GM21515 (cell line): ENCODE results near the gene APC2.

Experiments
- ATAC-seq: cut with Tn5 transposase; IDR thresholded peaks from one replicate; pipeline ENCODE4 v1.9.1; 2021; ENCODE audit not compliant: unreplicated experiment

APC2 gene, protein sequence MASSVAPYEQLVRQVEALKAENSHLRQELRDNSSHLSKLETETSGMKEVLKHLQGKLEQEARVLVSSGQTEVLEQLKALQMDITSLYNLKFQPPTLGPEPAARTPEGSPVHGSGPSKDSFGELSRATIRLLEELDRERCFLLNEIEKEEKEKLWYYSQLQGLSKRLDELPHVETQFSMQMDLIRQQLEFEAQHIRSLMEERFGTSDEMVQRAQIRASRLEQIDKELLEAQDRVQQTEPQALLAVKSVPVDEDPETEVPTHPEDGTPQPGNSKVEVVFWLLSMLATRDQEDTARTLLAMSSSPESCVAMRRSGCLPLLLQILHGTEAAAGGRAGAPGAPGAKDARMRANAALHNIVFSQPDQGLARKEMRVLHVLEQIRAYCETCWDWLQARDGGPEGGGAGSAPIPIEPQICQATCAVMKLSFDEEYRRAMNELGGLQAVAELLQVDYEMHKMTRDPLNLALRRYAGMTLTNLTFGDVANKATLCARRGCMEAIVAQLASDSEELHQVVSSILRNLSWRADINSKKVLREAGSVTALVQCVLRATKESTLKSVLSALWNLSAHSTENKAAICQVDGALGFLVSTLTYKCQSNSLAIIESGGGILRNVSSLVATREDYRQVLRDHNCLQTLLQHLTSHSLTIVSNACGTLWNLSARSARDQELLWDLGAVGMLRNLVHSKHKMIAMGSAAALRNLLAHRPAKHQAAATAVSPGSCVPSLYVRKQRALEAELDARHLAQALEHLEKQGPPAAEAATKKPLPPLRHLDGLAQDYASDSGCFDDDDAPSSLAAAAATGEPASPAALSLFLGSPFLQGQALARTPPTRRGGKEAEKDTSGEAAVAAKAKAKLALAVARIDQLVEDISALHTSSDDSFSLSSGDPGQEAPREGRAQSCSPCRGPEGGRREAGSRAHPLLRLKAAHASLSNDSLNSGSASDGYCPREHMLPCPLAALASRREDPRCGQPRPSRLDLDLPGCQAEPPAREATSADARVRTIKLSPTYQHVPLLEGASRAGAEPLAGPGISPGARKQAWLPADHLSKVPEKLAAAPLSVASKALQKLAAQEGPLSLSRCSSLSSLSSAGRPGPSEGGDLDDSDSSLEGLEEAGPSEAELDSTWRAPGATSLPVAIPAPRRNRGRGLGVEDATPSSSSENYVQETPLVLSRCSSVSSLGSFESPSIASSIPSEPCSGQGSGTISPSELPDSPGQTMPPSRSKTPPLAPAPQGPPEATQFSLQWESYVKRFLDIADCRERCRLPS (N-terminal part only)

DNA sequence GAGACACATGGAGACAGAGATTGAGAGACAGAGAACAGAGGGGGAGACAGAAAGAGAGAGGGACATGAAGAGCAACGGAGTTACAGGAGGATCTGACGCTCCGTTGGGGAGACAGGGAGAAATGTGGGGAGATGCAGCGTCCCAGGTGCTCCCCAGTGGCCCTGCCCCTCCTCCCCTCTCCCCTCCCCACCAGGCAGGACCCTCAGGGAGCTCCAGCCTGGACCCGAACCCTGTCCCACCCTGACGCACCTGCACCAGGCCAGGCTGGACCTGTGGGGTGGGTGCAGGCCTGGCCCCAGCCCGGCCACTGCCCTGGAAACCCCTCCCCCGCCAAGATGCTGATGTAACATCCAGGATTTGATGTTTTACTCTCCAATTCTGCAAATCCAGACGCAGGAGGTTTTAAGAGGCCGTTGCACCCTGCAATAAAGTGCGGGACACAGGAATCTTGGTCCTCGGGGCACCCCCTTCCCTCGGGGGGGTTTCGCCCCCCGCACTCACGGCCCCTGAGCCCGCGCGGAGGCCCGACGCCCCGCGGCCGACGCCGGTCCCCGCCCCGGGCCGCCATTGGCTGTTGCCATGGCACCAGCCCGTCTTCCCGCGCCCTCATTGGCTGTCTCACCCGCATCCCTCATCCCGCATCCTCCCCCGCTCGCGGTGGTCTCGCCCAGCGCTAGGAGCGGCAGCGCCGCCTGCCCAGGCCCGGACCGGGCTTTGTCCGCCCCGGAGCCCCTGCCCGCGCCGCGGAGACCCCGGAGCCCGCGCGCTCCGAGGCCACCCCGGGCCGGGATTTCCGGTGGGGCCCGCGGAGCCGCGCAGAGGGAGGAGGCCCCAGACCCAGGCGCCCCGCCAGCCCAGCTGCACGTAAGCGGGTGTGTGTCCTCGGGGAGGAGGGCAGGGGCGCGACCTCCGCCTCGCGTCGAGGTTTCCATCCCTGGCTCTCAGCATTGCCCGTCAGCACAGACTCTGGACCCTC is at the start of gene APC2:
Gene APC2 (plus strand): TSS at position 655 of the 976 bp plus-strand sequence. CDS start 2,881 bp downstream, outside the sequence.
- ATAC-seq = no peak

DNA sequence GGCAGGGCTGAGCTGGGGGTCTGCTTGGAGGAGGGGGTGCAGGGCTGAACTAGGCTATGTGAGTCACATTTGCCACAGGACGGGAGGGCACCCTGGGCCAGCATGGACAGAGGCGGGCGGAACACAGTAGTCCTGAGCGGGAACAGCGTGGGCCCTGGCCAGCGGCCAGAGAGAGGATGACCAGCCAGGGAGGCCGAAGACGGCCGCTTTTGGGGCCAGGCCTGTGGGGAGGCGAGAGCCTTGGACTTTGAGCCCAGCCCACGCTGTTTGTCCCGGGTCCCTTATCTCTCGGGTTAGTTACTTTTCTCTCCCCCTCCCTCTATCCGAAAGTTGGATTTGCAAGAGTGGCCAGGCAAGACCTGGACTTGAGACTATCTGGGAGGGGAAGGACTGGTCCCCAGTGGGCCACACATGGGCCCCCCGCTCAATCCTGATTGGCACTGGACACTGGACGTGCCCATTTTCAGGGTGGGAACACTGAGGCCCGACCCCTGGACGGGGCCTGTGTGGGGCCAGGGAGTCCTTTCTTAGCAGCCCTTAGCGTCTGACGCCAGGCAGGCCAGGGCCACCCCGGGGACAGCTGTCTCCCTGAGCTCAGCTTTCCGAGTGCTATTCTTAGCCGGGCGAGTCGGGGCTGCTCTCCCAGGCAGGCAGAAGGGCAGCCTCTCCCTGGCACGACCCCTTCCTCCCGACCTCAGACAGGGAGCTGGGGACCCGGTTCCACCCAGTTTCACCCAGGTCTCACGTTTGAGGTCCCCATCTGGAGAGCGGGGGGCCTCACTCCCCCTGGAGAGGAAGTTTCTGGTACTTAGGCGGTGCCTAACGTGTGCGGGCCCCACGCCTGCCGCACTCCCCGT is 49.4 kb upstream of the APC2 start:
- no peak for ATAC-seq

DNA sequence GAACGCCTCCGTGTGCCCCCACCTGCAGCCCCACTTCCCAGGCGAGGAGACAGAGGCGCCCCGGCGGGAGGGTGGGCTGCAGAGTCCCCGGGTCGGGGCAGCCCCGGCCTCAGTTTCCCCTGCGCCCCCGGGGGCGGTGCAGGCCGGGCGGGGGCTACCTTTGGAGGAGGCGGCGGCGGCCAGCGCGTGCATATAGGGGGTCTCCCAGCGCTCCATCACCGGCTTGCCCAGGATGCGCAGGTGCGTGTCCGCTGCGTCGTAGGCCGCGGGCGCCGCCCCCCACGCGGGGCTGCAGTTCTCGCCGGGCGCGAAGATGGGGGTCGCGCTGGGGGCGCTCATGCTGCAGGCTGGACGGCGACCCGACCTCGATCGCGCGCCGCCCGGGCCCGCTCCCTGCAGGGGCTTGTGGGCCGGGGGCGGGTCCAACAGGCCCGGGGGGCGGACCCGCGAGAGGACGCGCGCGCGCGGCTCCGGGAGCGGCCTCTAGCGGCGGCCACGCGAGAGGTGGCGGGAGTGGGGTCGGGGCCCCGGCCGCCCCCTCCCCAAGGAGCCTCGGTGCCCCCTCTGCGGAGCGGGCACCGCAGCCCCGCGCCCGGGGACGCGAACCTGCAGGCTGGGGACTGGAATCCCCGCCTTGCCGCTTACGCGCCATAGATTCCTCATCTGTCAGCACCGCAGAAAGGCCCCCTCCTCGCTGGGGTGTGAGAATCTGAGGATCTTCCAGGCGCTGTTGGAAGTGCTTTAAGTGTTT is 48.6 kb upstream of the APC2 start, which contains the start of gene GAMT:
Gene GAMT (minus strand): TSS at position 405 of the 751 bp plus-strand sequence. CDS start 66 bp downstream, at position 339.
- no peak for ATAC-seq

DNA sequence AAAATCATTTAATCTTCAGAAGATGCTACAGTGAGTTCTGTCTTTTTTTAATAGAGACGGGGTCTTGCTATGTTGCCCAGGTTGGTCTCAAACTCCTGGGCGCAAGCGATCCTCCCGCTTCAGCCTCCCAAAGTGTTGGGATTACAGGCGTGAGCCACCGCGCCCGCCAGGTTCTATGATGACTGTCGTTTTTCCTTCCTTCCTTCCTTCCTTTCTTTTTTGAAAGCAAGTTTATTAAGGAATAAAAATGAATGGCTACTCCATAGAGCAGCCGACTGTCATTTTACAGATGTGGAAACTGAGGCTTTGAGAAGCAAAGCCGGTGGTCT is 48.1 kb upstream of the APC2 start:
- no peak for ATAC-seq

DNA sequence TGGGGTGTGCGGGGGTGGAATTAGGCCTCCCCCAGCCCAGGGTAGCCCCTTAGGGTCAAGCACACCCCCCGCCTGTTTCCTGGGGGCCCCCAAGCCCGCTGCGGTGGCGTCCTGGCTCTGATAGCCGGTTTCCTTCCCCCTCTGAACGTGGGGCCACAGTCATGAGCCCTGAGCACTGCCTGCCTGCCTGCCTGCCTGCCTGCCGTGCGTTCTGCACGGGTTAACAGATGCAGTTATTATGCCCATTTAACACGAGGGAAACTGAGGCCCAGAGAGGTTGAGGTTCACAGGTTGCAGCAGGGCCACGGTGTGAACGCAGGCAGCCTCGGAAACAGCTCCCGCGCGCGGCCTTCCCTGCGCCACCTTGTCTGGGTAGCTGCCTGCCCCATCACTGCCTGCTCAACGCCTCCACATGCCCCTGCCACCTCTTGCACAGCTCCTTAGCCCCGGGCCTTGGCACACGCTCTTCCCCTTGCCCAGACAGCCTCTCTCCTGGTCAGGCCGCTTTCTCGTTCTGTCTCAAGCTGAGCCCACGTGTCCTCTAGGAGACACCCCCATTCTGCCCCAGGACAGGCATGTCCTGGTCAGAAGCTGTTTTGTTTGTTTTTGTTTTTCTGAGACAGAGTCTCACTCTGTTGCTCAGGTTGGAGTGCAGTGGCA is 47.4 kb upstream of the APC2 start:
- ATAC-seq = no peak

DNA sequence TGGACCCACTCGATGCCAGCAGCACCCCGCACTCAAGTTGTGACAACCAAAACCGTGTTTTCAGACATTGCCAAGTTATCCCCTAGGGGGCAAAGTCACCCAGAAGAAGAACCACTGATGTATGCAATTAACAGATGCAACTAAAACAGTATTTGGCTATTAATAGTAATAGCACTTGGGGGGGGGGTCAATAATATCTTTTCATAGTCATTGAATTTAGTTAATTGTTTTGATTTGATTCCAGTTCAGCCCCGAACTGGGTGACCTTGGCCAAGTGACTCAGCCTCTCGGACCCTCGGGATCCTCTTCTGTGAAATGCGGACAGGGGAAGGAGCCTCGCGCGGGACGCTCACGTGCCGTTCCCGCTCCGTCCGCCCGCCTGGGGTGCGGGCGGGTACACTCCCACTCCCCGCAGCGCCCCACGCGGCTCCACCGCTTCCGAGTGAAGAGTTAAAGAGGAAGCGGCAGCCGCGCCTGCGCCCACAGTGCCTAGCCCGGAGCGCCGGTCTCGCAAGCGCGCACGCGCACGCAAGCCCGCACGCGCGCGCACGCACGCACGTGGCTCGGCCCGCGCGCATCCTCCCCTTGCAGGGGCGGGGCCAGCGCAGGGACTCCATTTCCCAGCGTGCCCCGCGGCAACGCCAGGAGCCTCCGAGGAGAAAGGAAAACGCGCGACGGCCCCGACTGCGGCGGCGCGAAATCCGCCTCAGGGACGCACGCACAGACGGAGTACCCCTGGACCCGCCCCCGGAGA is 43.0 kb upstream of the APC2 start:
- peak; percentile 50 for ATAC-seq

DNA sequence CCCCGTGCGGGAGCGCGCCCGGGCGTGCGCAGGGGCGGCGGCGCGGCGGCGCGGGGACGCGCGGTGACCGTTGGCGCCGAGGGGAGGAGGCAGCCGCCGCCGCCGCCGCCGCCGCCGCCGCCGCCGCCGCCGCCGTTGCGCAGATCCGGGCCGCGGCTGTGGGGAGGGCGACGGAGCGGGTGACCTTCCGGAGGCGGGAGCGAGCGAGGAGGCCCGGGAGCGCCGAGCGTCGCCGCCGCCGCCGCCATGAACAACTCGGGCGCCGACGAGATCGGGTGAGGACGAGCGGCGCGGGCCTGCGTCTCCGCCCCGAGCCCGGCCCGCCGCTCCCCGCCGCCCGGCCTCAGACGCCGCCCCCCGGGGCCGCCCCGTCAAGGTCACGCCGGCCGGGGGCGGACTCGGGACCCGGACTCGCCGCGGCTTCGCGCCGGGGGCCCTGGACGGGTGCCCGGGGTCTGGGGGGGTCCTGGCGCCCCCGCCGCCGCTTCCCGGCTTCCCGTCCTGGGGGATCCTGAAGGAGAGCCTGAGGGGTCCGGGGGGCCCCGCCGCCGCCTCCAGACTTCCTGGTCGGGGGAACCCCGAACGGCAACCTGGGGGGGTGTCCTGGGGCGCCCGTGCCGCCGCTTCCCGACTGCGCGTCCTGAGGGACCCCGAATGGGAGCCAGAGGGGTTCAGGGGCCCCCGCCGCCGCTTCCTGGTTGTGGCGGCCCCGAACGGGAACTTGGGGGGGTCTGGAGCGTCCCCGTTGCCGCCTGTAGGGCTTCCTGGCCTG is 42.2 kb upstream of the APC2 start, which contains the start of gene DAZAP1:
Gene DAZAP1 (plus strand): TSS at position 59 of the 772 bp plus-strand sequence. CDS start 188 bp downstream, at position 247.
- ATAC-seq = peak; percentile 6

DNA sequence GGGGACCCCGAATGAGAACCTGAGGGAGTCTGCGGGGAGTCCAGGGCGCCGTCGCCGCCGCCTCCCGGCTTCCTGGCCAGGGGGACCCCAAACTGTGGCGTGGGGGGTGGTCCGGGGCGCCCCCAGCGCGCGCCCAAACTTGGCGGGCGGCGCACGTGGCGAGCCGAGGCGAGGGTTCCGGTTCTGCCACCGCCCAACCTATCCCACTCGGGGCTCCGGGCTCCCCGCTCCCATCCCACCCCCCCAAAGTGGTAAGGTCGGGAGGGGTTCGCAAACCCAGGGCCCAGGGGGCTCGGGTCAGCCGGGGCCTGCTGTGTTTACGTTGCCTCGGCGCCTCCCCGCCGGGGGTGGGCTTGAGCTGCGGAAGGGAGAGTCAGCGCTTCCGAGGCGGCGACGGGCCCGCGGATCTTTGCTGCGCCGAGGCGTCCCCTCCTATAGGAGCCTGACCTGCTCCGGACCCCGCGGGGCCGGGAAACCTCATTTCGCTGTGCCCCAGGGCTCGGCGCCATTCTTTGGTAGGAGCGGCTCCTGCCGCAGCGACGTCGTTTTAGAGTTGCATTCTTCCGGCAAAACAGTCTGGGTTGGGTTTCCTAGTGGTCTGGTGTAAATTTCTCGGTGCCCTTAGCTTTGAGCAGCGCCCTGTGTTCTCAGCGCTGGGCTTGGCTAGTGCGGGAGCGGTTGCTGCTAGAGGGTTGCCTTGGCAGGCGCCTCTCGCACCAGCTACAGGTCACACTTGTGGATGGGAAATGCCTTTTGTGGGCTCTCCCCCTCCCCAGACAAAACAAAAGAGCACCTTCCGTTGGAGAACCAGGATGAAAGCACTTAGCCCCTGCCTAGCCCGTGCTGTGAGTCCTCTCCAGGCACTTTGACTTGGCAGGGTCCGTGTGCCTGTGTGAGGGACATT is 41.4 kb upstream of the APC2 start:
- ATAC-seq = peak; percentile 6

DNA sequence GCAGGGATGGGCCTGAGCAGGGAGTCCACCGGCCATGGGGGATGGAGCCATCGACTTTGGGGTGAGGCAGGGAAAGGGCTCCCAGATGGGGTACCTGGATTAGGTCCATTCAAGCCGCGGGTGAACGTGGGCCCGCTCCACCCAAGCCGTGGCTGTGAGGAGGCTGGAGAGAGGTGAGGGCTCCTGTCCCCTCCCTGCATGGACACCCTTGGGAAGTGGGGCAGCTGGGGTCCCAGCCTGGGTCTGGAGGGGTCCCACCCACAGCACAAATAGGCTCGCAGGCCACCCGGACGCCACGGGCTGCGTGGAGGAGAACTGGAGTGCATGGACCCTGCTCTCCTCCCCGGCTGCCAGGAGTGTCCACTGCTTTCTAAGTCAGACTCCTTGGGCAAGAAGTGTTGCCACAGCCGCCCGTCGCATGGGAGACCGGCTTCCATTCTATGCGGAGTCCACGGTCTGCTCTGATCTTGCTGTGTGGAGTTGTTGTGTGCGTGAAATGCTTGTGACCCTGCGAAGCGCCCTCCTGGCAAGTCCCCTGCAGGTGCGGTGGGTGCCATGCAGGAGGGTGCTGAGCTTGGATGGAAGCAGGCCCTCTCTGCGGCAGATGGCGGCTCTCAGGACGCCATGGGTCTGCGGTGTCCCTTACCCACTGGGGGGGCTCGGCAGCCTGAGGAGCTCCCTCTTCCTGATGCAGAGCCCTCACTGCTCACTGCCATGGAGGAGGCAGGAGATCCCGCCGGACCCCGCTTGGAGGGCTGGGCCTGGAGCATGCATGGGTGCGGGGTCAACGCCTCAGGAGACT is 40.5 kb upstream of the APC2 start:
- no peak for ATAC-seq

DNA sequence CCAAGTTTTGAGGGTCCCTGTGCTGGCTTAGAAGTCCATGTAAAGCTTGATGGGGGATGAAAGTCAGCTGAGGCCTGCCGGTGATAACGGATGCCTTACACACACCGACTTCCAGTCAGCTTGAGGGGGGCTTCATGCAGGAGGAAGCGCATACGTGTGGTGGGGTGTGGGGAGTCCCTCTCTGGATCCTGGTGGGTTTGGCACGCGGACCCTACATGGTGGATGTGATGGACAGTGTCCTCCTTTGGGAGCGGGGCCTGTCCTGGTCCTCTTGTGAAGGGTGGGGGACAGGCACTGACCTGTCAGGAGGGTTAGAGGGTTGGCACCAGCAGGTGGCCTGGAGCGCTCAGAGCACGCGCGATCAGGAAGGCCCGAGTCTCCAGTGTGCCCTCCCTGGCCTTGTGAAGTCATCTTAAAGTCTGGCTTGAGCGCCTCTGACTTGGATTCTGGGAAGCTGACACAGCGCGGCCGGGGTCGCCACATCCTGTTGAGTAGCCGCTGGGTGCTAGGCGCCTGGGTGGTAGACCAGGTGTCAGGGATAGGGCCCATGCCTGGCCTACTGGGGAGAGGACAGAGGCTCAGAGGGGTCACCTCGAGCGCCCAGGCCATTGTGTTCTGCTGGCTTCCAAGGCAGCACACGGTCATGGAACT is 39.7 kb upstream of the APC2 start:
- no peak for ATAC-seq

DNA sequence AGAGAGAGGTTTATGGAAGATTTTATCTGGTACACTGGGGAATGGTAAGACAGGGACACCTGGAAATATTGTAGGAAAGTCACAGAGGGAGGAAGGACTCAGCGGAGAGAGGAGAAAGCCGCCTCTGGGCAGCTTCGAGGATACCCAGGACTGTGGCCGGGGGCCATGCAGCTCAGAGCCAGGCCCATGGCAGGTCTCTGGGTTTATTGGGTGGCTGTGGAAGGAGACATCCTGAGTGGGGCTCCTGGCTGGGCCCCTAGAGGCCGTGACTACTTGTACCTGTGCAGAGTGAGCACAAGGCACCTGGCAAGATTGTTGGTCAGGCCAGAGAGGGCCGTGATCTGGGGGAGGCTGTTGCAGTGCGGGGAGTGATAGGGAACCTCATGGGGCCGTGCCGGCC is 39.1 kb upstream of the APC2 start:
- ATAC-seq = no peak

DNA sequence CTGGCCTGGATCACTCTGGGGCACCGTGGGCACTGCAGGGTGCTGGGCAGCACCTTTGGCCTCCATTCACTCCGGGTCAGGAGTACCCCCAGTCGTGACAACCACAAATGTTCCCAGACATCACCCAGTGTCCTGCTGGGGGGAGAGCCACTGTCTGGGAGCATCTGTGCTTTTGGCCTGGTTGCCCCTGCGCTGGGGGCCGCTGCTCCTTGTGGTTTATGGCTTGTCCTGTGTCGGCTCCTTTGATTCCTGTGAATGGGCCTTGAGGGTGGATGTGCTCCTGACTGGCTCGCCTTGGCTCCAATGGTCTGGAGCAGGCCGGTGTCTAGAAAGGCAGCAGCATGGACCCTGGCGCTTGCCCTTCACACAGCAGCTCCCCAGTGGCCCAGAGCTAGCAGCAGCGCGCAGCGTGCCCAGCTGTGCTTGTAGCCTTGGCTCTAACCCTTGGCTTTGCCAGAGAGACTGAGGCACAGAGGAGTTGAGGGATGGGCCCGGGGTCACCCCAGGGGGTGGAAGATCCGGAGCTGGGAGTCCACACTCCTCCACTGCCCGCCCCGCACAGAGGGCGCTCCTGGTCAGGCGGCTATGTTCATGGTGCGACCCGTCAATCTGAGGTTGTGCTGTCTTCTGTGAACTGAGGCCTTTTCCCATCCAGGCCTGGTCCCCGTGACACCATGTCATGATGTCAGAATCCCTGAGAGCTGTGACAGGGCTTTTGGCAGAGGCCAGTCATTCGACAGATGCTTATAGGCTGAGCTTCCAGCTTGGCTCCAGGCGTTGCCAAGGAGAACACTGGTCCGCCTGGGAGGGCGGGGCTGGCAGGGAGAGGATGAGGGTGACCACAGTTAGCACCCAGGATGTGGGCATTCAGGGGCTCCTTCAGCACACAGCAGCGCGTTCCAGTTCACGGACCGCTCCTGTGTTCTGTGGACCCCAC is 38.4 kb upstream of the APC2 start:
- ATAC-seq = no peak
